BJ (cell line): ENCODE measurements around the gene DGKH. TPM values are rescaled to one million over a fixed set of nuclear protein-coding genes. Genes with fewer than 3 reads are reported as not detected.

ENCODE experiments used
- CTCF ChIA-PET: fragments of 350-600 bp; formaldehyde crosslinking; extraction: SDS; loops from one replicate; lab custom pipeline; 2021; ENCODE audit warnings: antibody characterized with exemption, inconsistent platforms; lab: Yijun Ruan, JAX
- POLR2A ChIA-PET: fragments of 300-600 bp; sonication (Branson Sonifier 250); formaldehyde crosslinking; extraction: SDS; loops from one replicate; lab custom pipeline; 2021; ENCODE audit warnings: antibody characterized with exemption; lab: Charles Lee
- DNase-seq: peaks from one replicate; pipeline ENCODE4 v3.0.0-alpha.2; 2011; ENCODE audit warnings: low read depth
- H3K27me3 ChIP-seq: 2 replicates; pipeline ENCODE4 v1.6.0; 2011; ENCODE audit warnings: low read length; ENCODE audit not compliant: control insufficient read depth, insufficient read depth
- H3K36me3 ChIP-seq: 2 replicates; pipeline ENCODE4 v1.5.1; 2011; ENCODE audit warnings: low read length; ENCODE audit not compliant: control insufficient read depth, insufficient read depth
- H3K4me3 ChIP-seq: 2 replicates; pipeline ENCODE4 v1.5.1; 2011; ENCODE audit warnings: low read depth, mild to moderate bottlenecking, control low read depth, low read length
- polyA plus RNA-seq: library from polyadenylated mRNA; depleted of rRNA; stranded (reverse); fragments of >200 nt; gene quantifications from 2 replicates; pipeline ENCODE4 v1.2.3, GENCODE V29; 2011
- TF ChIP-seq, protein P1 (sequence below): IDR thresholded peaks from 2 replicates; pipeline ENCODE4 v1.5.1; 2011; ENCODE audit warnings: low read depth, mild to moderate bottlenecking, control low read depth, inconsistent platforms, low read length, moderate library complexity; ENCODE audit not compliant: insufficient read depth

The DGKH gene
- polyA plus RNA-seq, 1 experiment, result 4.2 TPM

DNA sequence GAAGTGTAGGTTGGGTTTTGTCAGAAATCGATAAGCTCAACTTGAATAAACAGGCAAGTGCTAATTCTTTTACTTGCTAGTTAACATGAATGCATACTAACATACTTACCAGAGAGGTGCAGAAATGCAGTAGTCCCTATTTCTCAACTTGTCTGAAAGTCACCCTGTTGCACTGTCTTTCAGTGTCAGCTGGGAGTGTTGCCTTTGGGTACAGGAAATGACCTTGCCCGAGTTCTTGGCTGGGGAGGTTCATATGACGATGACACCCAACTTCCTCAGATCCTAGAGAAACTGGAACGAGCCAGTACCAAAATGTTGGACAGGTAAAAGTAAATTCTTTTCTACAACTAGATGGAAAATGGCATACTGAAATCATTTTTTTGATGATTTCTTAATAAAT is 120.0 kb downstream of the DGKH start:
- CTCF ChIA-PET, result no interaction called here
- POLR2A ChIA-PET, result no interaction called here
- no peaks in the 10 kb centered on the region; the same call in 1 of the 2 replicates for H3K36me3 ChIP-seq
- TF ChIP-seq, protein P1, sequence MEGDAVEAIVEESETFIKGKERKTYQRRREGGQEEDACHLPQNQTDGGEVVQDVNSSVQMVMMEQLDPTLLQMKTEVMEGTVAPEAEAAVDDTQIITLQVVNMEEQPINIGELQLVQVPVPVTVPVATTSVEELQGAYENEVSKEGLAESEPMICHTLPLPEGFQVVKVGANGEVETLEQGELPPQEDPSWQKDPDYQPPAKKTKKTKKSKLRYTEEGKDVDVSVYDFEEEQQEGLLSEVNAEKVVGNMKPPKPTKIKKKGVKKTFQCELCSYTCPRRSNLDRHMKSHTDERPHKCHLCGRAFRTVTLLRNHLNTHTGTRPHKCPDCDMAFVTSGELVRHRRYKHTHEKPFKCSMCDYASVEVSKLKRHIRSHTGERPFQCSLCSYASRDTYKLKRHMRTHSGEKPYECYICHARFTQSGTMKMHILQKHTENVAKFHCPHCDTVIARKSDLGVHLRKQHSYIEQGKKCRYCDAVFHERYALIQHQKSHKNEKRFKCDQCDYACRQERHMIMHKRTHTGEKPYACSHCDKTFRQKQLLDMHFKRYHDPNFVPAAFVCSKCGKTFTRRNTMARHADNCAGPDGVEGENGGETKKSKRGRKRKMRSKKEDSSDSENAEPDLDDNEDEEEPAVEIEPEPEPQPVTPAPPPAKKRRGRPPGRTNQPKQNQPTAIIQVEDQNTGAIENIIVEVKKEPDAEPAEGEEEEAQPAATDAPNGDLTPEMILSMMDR, result no peak
- H3K4me3 ChIP-seq, result no peak overlapping the region
- no peak for DNase-seq
- H3K27me3 ChIP-seq, result no peaks in the 10 kb centered on the region

DNA sequence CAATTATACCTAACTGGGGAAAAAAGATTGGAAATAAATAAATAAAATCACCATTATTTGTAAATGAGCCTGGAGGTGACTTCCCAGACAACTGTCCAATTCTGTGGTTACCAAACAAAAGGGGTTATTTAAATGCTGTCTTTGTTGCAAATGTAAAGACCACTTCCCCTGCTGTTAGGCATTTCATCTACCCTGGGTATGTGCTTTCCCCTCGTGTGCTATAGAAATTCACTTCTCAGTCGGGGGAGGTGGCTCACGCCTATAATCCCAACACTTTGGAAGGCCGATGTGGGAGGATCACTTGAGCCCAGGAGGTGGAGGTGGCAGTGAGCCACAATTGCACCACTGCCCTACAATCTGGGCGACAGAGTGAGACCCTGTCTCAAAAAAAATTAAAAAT is 121.6 kb downstream of the DGKH start:
- ChIA-PET POLR2A (no interaction called here), CTCF (no interaction called here)
- TF ChIP-seq, protein P1, result no peak
- Histone ChIP-seq H3K4me3 (no peak overlapping the region), H3K36me3 (no peaks in the 10 kb centered on the region; the same call in 1 of the 2 replicates), H3K27me3 (no peaks in the 10 kb centered on the region)
- DNase-seq, result no peak

DNA sequence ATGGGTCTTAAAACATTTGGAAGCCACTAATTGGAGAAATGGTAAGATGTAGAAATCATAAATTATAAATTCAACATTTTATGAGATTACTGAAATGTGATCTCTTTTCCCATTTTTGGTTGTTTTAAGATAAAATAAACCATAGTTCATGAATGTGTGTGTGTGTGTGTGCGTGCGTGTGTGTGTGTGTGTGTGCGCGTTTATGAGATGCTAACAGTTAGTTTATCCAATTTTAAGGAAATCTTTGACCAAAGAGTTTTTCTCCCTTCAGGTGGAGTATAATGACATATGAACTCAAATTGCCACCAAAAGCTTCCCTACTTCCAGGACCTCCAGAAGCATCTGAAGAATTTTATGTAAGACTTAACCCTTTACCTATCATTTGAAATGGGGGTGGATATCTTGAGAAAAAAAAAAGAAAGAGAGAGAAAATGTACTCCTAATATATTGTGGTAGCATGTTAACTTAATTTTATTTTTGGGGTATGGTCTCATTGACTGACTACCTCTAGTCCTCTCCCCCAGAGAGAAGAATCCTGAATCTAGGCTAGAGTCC is 125.4 kb downstream of the DGKH start:
- no peaks in the 10 kb centered on the region; the same call in 1 of the 2 replicates for H3K36me3 ChIP-seq
- H3K4me3 ChIP-seq, result no peak overlapping the region
- no peaks in the 10 kb centered on the region for H3K27me3 ChIP-seq
- CTCF ChIA-PET, result interaction anchor here (1.8 kb wide), 1 partner anchor 10 kb away, joined by 4 read pairs; no protein-coding TSS in a partner anchor
- POLR2A ChIA-PET, result no interaction called here
- TF ChIP-seq, protein P1, result no peak
- no peak for DNase-seq

DNA sequence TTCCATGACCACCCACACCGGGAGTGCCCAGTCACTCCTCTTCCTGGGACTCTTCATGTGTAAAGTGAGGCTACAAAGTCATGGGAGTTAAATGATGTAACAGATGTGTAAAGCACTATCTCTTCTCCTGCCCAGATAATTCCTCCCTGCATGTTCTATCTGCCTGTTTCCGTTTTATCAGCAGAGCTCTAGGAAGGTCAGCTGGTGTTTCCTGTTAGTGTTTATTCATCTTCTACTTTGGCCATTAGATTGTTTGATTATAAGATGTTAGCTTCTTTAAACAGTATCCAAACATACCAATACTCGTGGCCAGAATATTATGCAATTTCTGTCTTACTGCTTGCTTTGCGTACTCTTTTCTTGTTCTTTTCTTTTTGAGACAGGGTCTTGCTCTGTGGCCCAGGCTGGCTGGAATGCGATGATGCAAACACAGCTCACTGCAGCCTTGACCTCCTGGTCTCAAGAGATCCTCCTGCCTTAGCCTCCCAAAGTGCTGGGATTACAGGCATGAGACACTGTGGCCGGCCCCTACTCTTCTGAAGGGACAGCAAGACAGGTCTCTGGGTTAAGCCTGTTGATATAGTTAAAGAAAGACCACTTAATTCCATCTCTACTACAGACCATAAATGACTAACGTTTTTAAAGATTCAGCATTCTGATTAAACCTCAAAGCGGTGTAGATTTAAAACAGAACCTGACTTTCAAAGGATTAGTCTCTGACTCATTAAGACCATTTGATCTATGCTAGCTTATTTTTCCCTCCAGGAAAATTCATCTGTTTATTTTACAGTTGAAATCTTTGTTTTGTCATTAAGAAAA is 126.1 kb downstream of the DGKH start:
- ChIA-PET CTCF (interaction anchor here (1.6 to 1.8 kb wide), 2 partner anchors 9 to 15 kb away, joined by 4 read pairs; no protein-coding TSS in a partner anchor), POLR2A (no interaction called here)
- H3K27me3 ChIP-seq, result no peaks in the 10 kb centered on the region
- no peaks in the 10 kb centered on the region for H3K36me3 ChIP-seq
- TF ChIP-seq, protein P1, result no peak
- DNase-seq, result peak; percentile 32
- H3K4me3 ChIP-seq, result no peak overlapping the region

DNA sequence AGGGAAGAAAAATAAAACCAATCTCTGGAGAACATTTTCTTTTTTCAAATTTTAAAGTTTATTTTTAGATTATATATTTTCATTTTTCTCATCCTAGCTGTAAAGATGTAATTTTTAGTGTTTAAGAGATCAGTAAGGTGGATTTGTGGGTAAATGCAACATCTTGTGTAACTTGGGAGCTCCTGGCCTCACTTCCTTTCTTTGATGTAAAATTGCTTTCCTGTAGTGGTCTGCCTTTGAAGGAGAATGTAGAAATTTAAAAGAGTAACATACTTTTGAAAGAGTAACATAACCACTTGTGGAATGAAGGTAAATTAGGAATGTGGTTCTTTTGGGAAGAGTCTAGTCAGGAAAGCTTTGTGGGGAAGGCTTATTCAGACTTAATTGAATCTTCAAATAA is 127.8 kb downstream of the DGKH start:
- CTCF ChIA-PET, result interaction anchor here (0.6 kb wide), 1 partner anchor 138 kb away, joined by 4 read pairs; no protein-coding TSS in a partner anchor

More for the DNA sequence above, 127.8 kb downstream of the DGKH start:
- no peaks in the 10 kb centered on the region for H3K27me3 ChIP-seq
- POLR2A ChIA-PET, result no interaction called here
- H3K4me3 ChIP-seq, result no peak overlapping the region
- H3K36me3 ChIP-seq, result 0 out of 2 replicates have a peak, but pooled peaks cover 1% of the 10 kb centered on the region
- DNase-seq, result no peak
- TF ChIP-seq, protein P1, result no peak
